GM23338 (cell line): ENCODE measurements around the gene RELN. TPM values are rescaled to one million over a fixed set of nuclear protein-coding genes. Genes with fewer than 3 reads are reported as not detected.

Experiments
- ATAC-seq: fragments of 200-7000 bp; cut with Tn5 transposase; 3 replicates; pipeline ENCODE4 v1.9.1; 2020
- DNase-seq: peaks from one replicate; pipeline ENCODE4 v3.0.0-alpha.2; 2015; ENCODE audit warnings: low spot score
- H2AFZ ChIP-seq: fragments of 200-600 bp; sonication (generic); 2 replicates; pipeline ENCODE4 v1.8.0; 2016; ENCODE audit warnings: antibody characterized with exemption, mild to moderate bottlenecking, moderate library complexity
- H3F3A ChIP-seq: fragments of 200-600 bp; sonication (generic); replicated peaks from 2 replicates; pipeline ENCODE4 v1.8.0; 2017; ENCODE audit warnings: antibody characterized with exemption, mixed run types, low read depth
- H3K27ac ChIP-seq: fragments of 200-600 bp; sonication (generic); 2 replicates; pipeline ENCODE4 v1.6.1; 2016; ENCODE audit warnings: low read depth
- H3K27me3 ChIP-seq: fragments of 200-600 bp; sonication (generic); 2 replicates; pipeline ENCODE4 v1.8.0; 2016; ENCODE audit warnings: mild to moderate bottlenecking, mixed run types, moderate library complexity; ENCODE audit not compliant: insufficient read depth
- H3K36me3 ChIP-seq: fragments of 200-600 bp; sonication (generic); 2 replicates; pipeline ENCODE4 v1.8.0; 2016; ENCODE audit warnings: mild to moderate bottlenecking; ENCODE audit not compliant: insufficient read depth
- H3K4me1 ChIP-seq: fragments of 200-600 bp; sonication (generic); 2 replicates; pipeline ENCODE4 v1.8.0; 2016; ENCODE audit warnings: mild to moderate bottlenecking, moderate library complexity; ENCODE audit not compliant: insufficient read depth
- H3K4me2 ChIP-seq: fragments of 200-600 bp; sonication (generic); 2 replicates; pipeline ENCODE4 v1.7.1; 2017; ENCODE audit warnings: mixed run types
- H3K4me3 ChIP-seq: fragments of 200-600 bp; sonication (generic); 2 replicates; pipeline ENCODE4 v1.6.1; 2016; ENCODE audit warnings: mixed run types
- H3K79me2 ChIP-seq: fragments of 200-600 bp; sonication (generic); replicated peaks from 2 replicates; pipeline ENCODE4 v1.8.0; 2017; ENCODE audit warnings: mild to moderate bottlenecking; ENCODE audit not compliant: insufficient read depth
- H3K9me2 ChIP-seq: fragments of 200-600 bp; sonication (generic); 2 replicates; pipeline ENCODE4 v1.8.0; 2017; ENCODE audit not compliant: insufficient read depth
- H4K20me1 ChIP-seq: fragments of 200-600 bp; sonication (generic); replicated peaks from 2 replicates; pipeline ENCODE4 v1.8.0; 2017; ENCODE audit warnings: mild to moderate bottlenecking; ENCODE audit not compliant: insufficient read depth
- H3K27ac Mint-ChIP-seq: 2 replicates; pipeline ENCODE4 v1.8.0; 2020; ENCODE audit warnings: inconsistent platforms, mild to moderate bottlenecking, moderate library complexity, mixed read lengths
- H3K27me3 Mint-ChIP-seq: 3 replicates; pipeline ENCODE4 v1.8.0; 2022; ENCODE audit warnings: low read depth, mild to moderate bottlenecking, moderate library complexity, mixed read lengths, inconsistent platforms; ENCODE audit not compliant: insufficient read depth, poor library complexity
- H3K36me3 Mint-ChIP-seq: 3 replicates; pipeline ENCODE4 v1.8.0; 2021; ENCODE audit warnings: low read depth, mild to moderate bottlenecking, inconsistent platforms, moderate library complexity, mixed read lengths
- H3K4me1 Mint-ChIP-seq: 3 replicates; pipeline ENCODE4 v1.8.0; 2020; ENCODE audit warnings: mild to moderate bottlenecking, inconsistent platforms, mixed read lengths
- H3K4me3 Mint-ChIP-seq: 3 replicates; pipeline ENCODE4 v1.8.0; 2021; ENCODE audit warnings: moderate library complexity, mild to moderate bottlenecking, inconsistent platforms, mixed read lengths
- H3K9me3 Mint-ChIP-seq: 3 replicates; pipeline ENCODE4 v1.8.0; 2020; ENCODE audit warnings: moderate library complexity, mild to moderate bottlenecking, inconsistent platforms, mixed read lengths
- CREB1 ChIP-seq: fragments of 250-450 bp; sonication (Bioruptor Pico); IDR thresholded peaks from 2 replicates; pipeline ENCODE4 v1.5.0; 2020; ENCODE audit warnings: low read depth, mild to moderate bottlenecking, moderate library complexity
- CTCF ChIP-seq, 2 experiments: fragments of 200-600 bp in 1 of 2; sonication (generic) in 1 of 2; conservative IDR thresholded peaks; 2 replicates each; pipeline versions ENCODE4 v1.5.1 to v1.6.1; 2016 to 2017; ENCODE audit warnings: antibody characterized with exemption in 2 of 2, low read depth in 2 of 2, mild to moderate bottlenecking in 2 of 2, moderate library complexity in 1 of 2
- EZH2 ChIP-seq: fragments of 200-600 bp; sonication (generic); IDR thresholded peaks from one replicate; pipeline ENCODE4 v1.8.0; 2017; ENCODE audit warnings: antibody characterized with exemption, mild to moderate bottlenecking, low read depth; ENCODE audit not compliant: unreplicated experiment
- EZH2phosphoT487 ChIP-seq: fragments of 200-600 bp; sonication (generic); IDR thresholded peaks from one replicate; pipeline ENCODE4 v1.8.1; 2018; ENCODE audit warnings: antibody characterized with exemption; ENCODE audit not compliant: unreplicated experiment
- JUNB ChIP-seq: IDR thresholded peaks from one replicate; pipeline ENCODE4 v1.6.1; 2016; ENCODE audit warnings: antibody characterized with exemption; ENCODE audit not compliant: unreplicated experiment
- NANOG ChIP-seq: IDR thresholded peaks from 2 replicates; pipeline ENCODE4 v1.6.1; 2016; ENCODE audit warnings: antibody characterized with exemption, borderline replicate concordance
- POLR2AphosphoS5 ChIP-seq: IDR thresholded peaks from 2 replicates; pipeline ENCODE4 v1.6.1; 2016; ENCODE audit warnings: antibody characterized with exemption, low read depth
- STAT1 ChIP-seq: IDR thresholded peaks from one replicate; pipeline ENCODE4 v1.6.1; 2016; ENCODE audit warnings: antibody characterized with exemption; ENCODE audit not compliant: unreplicated experiment
- ZNF114 ChIP-seq: fragments of 250-450 bp; sonication (Bioruptor Pico); IDR thresholded peaks from 2 replicates; pipeline ENCODE4 v1.5.0; 2020; ENCODE audit warnings: mild to moderate bottlenecking, moderate library complexity
- ZNF331 ChIP-seq: fragments of 250-450 bp; sonication (Bioruptor Pico); IDR thresholded peaks from 2 replicates; pipeline ENCODE4 v1.5.0; 2020; ENCODE audit warnings: low read depth, mild to moderate bottlenecking, moderate library complexity
- ZNF462 ChIP-seq: fragments of 250-450 bp; sonication (Bioruptor Pico); IDR thresholded peaks from 2 replicates; pipeline ENCODE4 v1.5.0; 2020; ENCODE audit warnings: mild to moderate bottlenecking, moderate library complexity
- polyA plus RNA-seq: library from polyadenylated mRNA; unstranded; fragments of >200 nt; fragmentation: Nextera tagmentation; extraction: Ambion mirVana; gene quantifications from 2 replicates; pipeline ENCODE4 v1.2.1, GENCODE V29; 2016
- total RNA-seq: library from RNA; depleted of rRNA; stranded (reverse); fragments of >200 nt; shearing (Covaris generic); gene quantifications from 2 replicates; pipeline ENCODE4 v1.2.3, GENCODE V29; 2014
- TF ChIP-seq, protein P1 (sequence below): IDR thresholded peaks from one replicate; pipeline ENCODE4 v1.6.1; 2018; ENCODE audit warnings: antibody characterized with exemption; ENCODE audit not compliant: unreplicated experiment
- TF ChIP-seq, protein P2 (sequence below): IDR thresholded peaks from 2 replicates; pipeline ENCODE4 v1.6.1; 2016; ENCODE audit warnings: antibody characterized with exemption

RELN gene
- total and polyA plus RNA-seq, 2 experiments from 2014 or later: 0.10 to 0.76 TPM

GRCh38 chr7:103521937-103522336, 467.5 kb downstream of the RELN start:
- no peaks in the 10 kb centered on the region for H3K36me3 Mint-ChIP-seq
- Histone ChIP-seq H3K27ac (no peak overlapping the region), H2AFZ (no peak overlapping the region), H3K36me3 (no peaks in the 10 kb centered on the region), H3K27me3 (no peaks in the 10 kb centered on the region), H3K4me3 (no peak overlapping the region), H3K79me2 (no peaks in the 10 kb centered on the region), H4K20me1 (no peaks in the 10 kb centered on the region), H3K9me2 (no peaks in the 10 kb centered on the region), H3K4me2 (no peak overlapping the region), H3F3A (no peaks in the 10 kb centered on the region), H3K4me1 (no peaks in the 10 kb centered on the region)
- ATAC-seq (peak; percentile 79), DNase-seq (peak; percentile 12)
- H3K9me3 Mint-ChIP-seq: no peaks in the 10 kb centered on the region
- H3K4me1 Mint-ChIP-seq: peaks cover 6% of the 10 kb centered on the region
- no peaks in the 10 kb centered on the region for H3K27me3 Mint-ChIP-seq
- no peak overlapping the region for H3K4me3 Mint-ChIP-seq
- no peak overlapping the region for H3K27ac Mint-ChIP-seq
- TF ChIP-seq EZH2phosphoT487: no peak
- no peak for TF ChIP-seq ZNF462 (CRISPR knock-in tag)
- no peak for TF ChIP-seq JUNB
- no peak for TF ChIP-seq ZNF114 (CRISPR knock-in tag)
- TF ChIP-seq, protein P1, sequence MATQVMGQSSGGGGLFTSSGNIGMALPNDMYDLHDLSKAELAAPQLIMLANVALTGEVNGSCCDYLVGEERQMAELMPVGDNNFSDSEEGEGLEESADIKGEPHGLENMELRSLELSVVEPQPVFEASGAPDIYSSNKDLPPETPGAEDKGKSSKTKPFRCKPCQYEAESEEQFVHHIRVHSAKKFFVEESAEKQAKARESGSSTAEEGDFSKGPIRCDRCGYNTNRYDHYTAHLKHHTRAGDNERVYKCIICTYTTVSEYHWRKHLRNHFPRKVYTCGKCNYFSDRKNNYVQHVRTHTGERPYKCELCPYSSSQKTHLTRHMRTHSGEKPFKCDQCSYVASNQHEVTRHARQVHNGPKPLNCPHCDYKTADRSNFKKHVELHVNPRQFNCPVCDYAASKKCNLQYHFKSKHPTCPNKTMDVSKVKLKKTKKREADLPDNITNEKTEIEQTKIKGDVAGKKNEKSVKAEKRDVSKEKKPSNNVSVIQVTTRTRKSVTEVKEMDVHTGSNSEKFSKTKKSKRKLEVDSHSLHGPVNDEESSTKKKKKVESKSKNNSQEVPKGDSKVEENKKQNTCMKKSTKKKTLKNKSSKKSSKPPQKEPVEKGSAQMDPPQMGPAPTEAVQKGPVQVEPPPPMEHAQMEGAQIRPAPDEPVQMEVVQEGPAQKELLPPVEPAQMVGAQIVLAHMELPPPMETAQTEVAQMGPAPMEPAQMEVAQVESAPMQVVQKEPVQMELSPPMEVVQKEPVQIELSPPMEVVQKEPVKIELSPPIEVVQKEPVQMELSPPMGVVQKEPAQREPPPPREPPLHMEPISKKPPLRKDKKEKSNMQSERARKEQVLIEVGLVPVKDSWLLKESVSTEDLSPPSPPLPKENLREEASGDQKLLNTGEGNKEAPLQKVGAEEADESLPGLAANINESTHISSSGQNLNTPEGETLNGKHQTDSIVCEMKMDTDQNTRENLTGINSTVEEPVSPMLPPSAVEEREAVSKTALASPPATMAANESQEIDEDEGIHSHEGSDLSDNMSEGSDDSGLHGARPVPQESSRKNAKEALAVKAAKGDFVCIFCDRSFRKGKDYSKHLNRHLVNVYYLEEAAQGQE: no peak
- TF ChIP-seq CREB1 (CRISPR knock-in tag): no peak
- no peak for TF ChIP-seq CTCF (conservative IDR thresholded peaks at IDR 0.05; ENCODE audit: low read depth in 2 of 2)
- no peak for TF ChIP-seq ZNF331 (CRISPR knock-in tag)
- TF ChIP-seq, protein P2, sequence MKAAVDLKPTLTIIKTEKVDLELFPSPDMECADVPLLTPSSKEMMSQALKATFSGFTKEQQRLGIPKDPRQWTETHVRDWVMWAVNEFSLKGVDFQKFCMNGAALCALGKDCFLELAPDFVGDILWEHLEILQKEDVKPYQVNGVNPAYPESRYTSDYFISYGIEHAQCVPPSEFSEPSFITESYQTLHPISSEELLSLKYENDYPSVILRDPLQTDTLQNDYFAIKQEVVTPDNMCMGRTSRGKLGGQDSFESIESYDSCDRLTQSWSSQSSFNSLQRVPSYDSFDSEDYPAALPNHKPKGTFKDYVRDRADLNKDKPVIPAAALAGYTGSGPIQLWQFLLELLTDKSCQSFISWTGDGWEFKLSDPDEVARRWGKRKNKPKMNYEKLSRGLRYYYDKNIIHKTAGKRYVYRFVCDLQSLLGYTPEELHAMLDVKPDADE: no peak
- TF ChIP-seq EZH2: no peak
- no peak for TF ChIP-seq STAT1
- TF ChIP-seq POLR2AphosphoS5: no peak
- TF ChIP-seq NANOG: no peak
